Trophoblast cell (in vitro differentiated cells and primary cell): Measurements from ENCODE around the gene FBXO5.
A peak's percentile ranks its signal among the peaks of the same experiment; 100 is the strongest.
"Not testable (repeated sequence)": the region's sequence is repeated elsewhere in the genome, so short reads cannot be mapped to it uniquely, and the experiment has no call there.

Experiments used
- DNase-seq, 2 donors: peaks; one replicate each; pipeline ENCODE4 v3.0.0-alpha.2; 2016
- H2AFZ ChIP-seq: 2 replicates; pipeline ENCODE4 v1.6.1; 2013; ENCODE audit warnings: low read length, moderate library complexity, mild to moderate bottlenecking; ENCODE audit not compliant: insufficient read depth, poor library complexity
- H2AK5ac ChIP-seq: 2 replicates; pipeline ENCODE4 v1.6.1; 2013; ENCODE audit warnings: mild to moderate bottlenecking, low read length
- H2BK120ac ChIP-seq: 2 replicates; pipeline ENCODE4 v1.6.1; 2013; ENCODE audit warnings: low read length, mild to moderate bottlenecking, moderate library complexity; ENCODE audit not compliant: insufficient read depth, poor library complexity
- H2BK12ac ChIP-seq: 2 replicates; pipeline ENCODE4 v1.6.1; 2013; ENCODE audit warnings: mild to moderate bottlenecking, low read length, moderate library complexity
- H2BK5ac ChIP-seq: 2 replicates; pipeline ENCODE4 v1.6.1; 2013; ENCODE audit warnings: low read length, low read depth, moderate library complexity, mild to moderate bottlenecking; ENCODE audit not compliant: poor library complexity
- H3K14ac ChIP-seq: 2 replicates; pipeline ENCODE4 v1.6.1; 2013; ENCODE audit warnings: mild to moderate bottlenecking, low read length
- H3K18ac ChIP-seq: 2 replicates; pipeline ENCODE4 v1.6.1; 2013; ENCODE audit warnings: mild to moderate bottlenecking, low read length
- H3K23ac ChIP-seq: 2 replicates; pipeline ENCODE4 v1.6.1; 2013; ENCODE audit warnings: low read length
- H3K27ac ChIP-seq: 2 replicates; pipeline ENCODE4 v1.5.1; 2013; ENCODE audit warnings: low read depth, mild to moderate bottlenecking, inconsistent platforms, low read length, moderate library complexity
- H3K27me3 ChIP-seq: 2 replicates; pipeline ENCODE4 v1.6.1; 2013; ENCODE audit warnings: inconsistent platforms, mild to moderate bottlenecking, low read length, moderate library complexity; ENCODE audit not compliant: insufficient read depth
- H3K36me3 ChIP-seq, 2 experiments: 1 replicate in 1 of 2; 2 replicates in 1 of 2; pipeline ENCODE4 v1.6.1; 2013; ENCODE audit warnings: low read length in 2 of 2, mild to moderate bottlenecking in 2 of 2, moderate library complexity in 1 of 2; ENCODE audit not compliant: insufficient read depth in 2 of 2, control insufficient read depth in 1 of 2
- H3K4ac ChIP-seq: 2 replicates; pipeline ENCODE4 v1.6.1; 2013; ENCODE audit warnings: low read depth, mild to moderate bottlenecking, low read length, moderate library complexity
- H3K4me1 ChIP-seq, 2 experiments: 1 replicate in 1 of 2; 2 replicates in 1 of 2; pipeline ENCODE4 v1.6.1; 2013; ENCODE audit warnings: low read length in 2 of 2, mild to moderate bottlenecking in 2 of 2, moderate library complexity in 1 of 2; ENCODE audit not compliant: insufficient read depth in 2 of 2, control insufficient read depth in 1 of 2
- H3K4me2 ChIP-seq: 2 replicates; pipeline ENCODE4 v1.6.1; 2013; ENCODE audit warnings: inconsistent platforms, mild to moderate bottlenecking, low read length, moderate library complexity
- H3K4me3 ChIP-seq: 2 replicates; pipeline ENCODE4 v1.5.1; 2013; ENCODE audit warnings: mild to moderate bottlenecking, low read depth, low read length, inconsistent platforms
- H3K79me1 ChIP-seq: one replicate; pipeline ENCODE4 v1.6.1; 2013; ENCODE audit warnings: low read length
- H3K79me2 ChIP-seq: 2 replicates; pipeline ENCODE4 v1.6.1; 2013; ENCODE audit warnings: low read length, mild to moderate bottlenecking; ENCODE audit not compliant: control insufficient read depth, insufficient read depth, poor library complexity
- H3K9ac ChIP-seq: 2 replicates; pipeline ENCODE4 v1.6.1; 2013; ENCODE audit warnings: mild to moderate bottlenecking, low read length
- H3K9me3 ChIP-seq: 2 replicates; pipeline ENCODE4 v1.6.1; 2013; ENCODE audit warnings: low read depth, mild to moderate bottlenecking, control low read depth, inconsistent platforms, low read length; ENCODE audit not compliant: insufficient read depth
- H4K12ac ChIP-seq: 2 replicates; pipeline ENCODE4 v1.6.1; 2013; ENCODE audit warnings: low read depth, mild to moderate bottlenecking, low read length, moderate library complexity
- H4K8ac ChIP-seq: 2 replicates; pipeline ENCODE4 v1.6.1; 2013; ENCODE audit warnings: low read depth, mild to moderate bottlenecking, low read length, moderate library complexity
- H4K91ac ChIP-seq: one replicate; pipeline ENCODE4 v1.6.1; 2013; ENCODE audit warnings: low read depth, mild to moderate bottlenecking, low read length, moderate library complexity
- WGBS: extraction: QIAGEN DNeasy Blood & Tissue Kit; methylation state at CpG from one replicate; pipeline ENCODE4 v1.1.7; 2013; ENCODE audit warnings: missing lambda C conversion rate; ENCODE audit not compliant: insufficient read length, insufficient coverage; ENCODE audit errors: extremely low coverage; 5-methylcytosine and 5-hydroxymethylcytosine counted together

FBXO5 gene

GRCh38 chr6:153000790-153001189, 17.9 kb upstream of the FBXO5 start:
- peak overlapping the region; percentile 96 for H3K4ac ChIP-seq
- not testable (repeated sequence) for H4K91ac ChIP-seq, H3K79me1 ChIP-seq, H3K4me2 ChIP-seq, H3K79me2 ChIP-seq, DNase-seq, H4K12ac ChIP-seq, H3K4me1 ChIP-seq, H2AK5ac ChIP-seq, H3K14ac ChIP-seq, H3K23ac ChIP-seq, H3K27ac ChIP-seq, H2BK5ac ChIP-seq, H3K27me3 ChIP-seq, H3K9ac ChIP-seq, H3K36me3 ChIP-seq, H3K4me3 ChIP-seq, H2AFZ ChIP-seq, H3K18ac ChIP-seq, H3K9me3 ChIP-seq, H2BK120ac ChIP-seq, H4K8ac ChIP-seq, H2BK12ac ChIP-seq
- WGBS = no CpG with 5 or more reads among the region's 9 CpGs

DNA sequence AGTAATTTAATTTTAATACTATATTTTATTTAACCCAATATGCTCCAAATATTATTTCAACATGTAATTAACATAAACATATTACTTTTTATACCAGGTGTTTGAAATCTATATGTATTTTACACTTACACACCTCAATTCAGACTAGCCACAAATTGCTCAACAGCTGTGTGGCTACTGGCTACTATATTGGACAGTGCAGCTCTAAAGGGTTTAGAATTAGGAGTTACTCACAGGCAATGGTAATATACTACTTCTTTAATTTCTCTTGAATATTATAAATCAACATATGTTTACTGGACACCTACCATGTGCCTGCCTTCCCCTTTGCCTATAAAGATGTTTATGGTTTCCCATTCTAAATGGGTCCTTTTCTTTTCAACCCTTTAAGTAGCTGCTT, 17.4 kb upstream of the FBXO5 start:
- no peak overlapping the region for H3K14ac ChIP-seq
- H4K91ac ChIP-seq = no peak overlapping the region
- H4K12ac ChIP-seq = no peak overlapping the region
- no peak overlapping the region for H3K4me3 ChIP-seq
- peaks cover 8% of the 10 kb centered on the region for H3K79me2 ChIP-seq
- no peak overlapping the region for H2AFZ ChIP-seq
- no peak overlapping the region for H2BK12ac ChIP-seq
- H3K4me2 ChIP-seq = no peak overlapping the region
- no peak for DNase-seq
- no peak overlapping the region for H2BK120ac ChIP-seq
- no peak overlapping the region for H2BK5ac ChIP-seq
- no peak overlapping the region for H3K18ac ChIP-seq
- no peak overlapping the region for H3K27ac ChIP-seq
- no peaks in the 10 kb centered on the region for H3K27me3 ChIP-seq
- H3K36me3 ChIP-seq = peaks cover 0 to 5% of the 10 kb centered on the region in 2 experiments
- no peaks in the 10 kb centered on the region for H3K9me3 ChIP-seq
- peaks cover 0 to 2% of the 10 kb centered on the region in 2 experiments for H3K4me1 ChIP-seq
- H3K4ac ChIP-seq = no peak overlapping the region
- no peak overlapping the region for H3K23ac ChIP-seq
- no peak overlapping the region for H3K9ac ChIP-seq
- no peak overlapping the region for H2AK5ac ChIP-seq
- peaks cover 5% of the 10 kb centered on the region for H3K79me1 ChIP-seq
- no peak overlapping the region for H4K8ac ChIP-seq

GRCh38 chr6:152999538-152999937, 16.7 kb upstream of the FBXO5 start:
- not testable (repeated sequence) for H3K79me1 ChIP-seq, H3K27ac ChIP-seq, H3K4me3 ChIP-seq, H3K18ac ChIP-seq, H2AK5ac ChIP-seq, H3K4me2 ChIP-seq, H2BK5ac ChIP-seq, H3K9me3 ChIP-seq, H3K23ac ChIP-seq, H2BK12ac ChIP-seq, H4K12ac ChIP-seq, H2AFZ ChIP-seq, H2BK120ac ChIP-seq, H3K79me2 ChIP-seq, H3K9ac ChIP-seq, H3K4me1 ChIP-seq, H3K4ac ChIP-seq, H3K36me3 ChIP-seq, DNase-seq, H4K91ac ChIP-seq, H3K14ac ChIP-seq, H4K8ac ChIP-seq, H3K27me3 ChIP-seq
- WGBS = no CpG with 5 or more reads among the region's 2 CpGs

DNA sequence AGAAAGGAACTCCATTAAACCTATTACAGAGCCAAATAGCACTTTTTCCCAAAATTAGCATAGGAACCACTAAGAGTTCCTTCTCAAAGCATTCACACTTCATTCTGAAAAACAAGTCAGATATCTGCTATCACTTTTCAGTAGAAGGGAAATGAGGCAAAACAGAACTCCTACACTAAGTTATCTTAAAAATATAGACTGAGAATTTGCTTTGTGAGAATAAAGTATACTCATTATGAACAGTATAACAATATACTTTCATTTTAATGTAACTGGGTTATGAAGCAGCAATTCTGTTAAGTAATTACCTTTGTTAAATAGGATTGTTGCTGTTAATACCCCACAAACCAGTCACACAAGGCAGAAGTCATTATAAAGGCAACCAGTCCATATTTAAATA, 11.0 kb upstream of the FBXO5 start:
- no peaks in the 10 kb centered on the region for H3K79me1 ChIP-seq
- H3K18ac ChIP-seq = no peak overlapping the region
- no peak overlapping the region for H3K23ac ChIP-seq
- H3K4me2 ChIP-seq = no peak overlapping the region
- no peak overlapping the region for H2AFZ ChIP-seq
- no peaks in the 10 kb centered on the region for H3K79me2 ChIP-seq
- H3K4ac ChIP-seq = no peak overlapping the region
- no peak overlapping the region for H3K9ac ChIP-seq
- no peak overlapping the region for H3K27ac ChIP-seq
- no peak overlapping the region for H2BK5ac ChIP-seq
- H3K9me3 ChIP-seq = no peaks in the 10 kb centered on the region
- no peak overlapping the region for H2BK120ac ChIP-seq
- no peak overlapping the region for H3K14ac ChIP-seq
- no peaks in the 10 kb centered on the region for H3K27me3 ChIP-seq
- H2AK5ac ChIP-seq = no peak overlapping the region
- no peak overlapping the region for H4K91ac ChIP-seq
- H3K4me1 ChIP-seq = no peaks in the 10 kb centered on the region
- H2BK12ac ChIP-seq = no peak overlapping the region
- H4K12ac ChIP-seq = no peak overlapping the region
- H3K36me3 ChIP-seq = peaks cover 5 to 16% of the 10 kb centered on the region in 2 experiments
- no peak overlapping the region for H4K8ac ChIP-seq
- no peak for DNase-seq
- H3K4me3 ChIP-seq = no peak overlapping the region

DNA sequence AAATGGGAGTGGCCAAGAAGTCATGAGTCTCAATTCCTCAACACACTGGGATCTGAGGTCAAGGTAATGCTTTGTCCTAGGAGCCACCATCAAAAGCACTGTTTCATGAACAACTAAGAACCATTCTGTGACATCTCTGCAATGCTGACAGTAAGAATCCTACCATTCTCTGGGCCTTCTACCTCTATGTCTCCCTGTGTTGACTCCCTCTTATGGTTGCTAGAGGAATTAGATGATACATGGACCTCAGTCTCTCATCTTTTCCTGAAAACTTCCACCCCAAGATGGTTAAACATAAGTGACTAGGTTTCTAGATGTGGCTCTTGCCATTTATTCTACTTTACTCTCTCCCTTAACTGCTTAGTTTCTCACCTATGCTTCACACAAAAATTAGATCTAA, 10.6 kb upstream of the FBXO5 start:
- Histone ChIP-seq H3K79me1 (no peaks in the 10 kb centered on the region), H3K79me2 (no peaks in the 10 kb centered on the region), H3K9ac (no peak overlapping the region), H3K4ac (no peak overlapping the region), H2AK5ac (no peak overlapping the region), H4K8ac (no peak overlapping the region), H3K23ac (no peak overlapping the region), H3K4me3 (no peak overlapping the region), H2BK5ac (no peak overlapping the region), H3K27ac (no peak overlapping the region), H3K36me3 (peaks cover 5 to 16% of the 10 kb centered on the region in 2 experiments), H4K12ac (no peak overlapping the region), H2BK120ac (no peak overlapping the region), H3K18ac (no peak overlapping the region), H3K9me3 (no peaks in the 10 kb centered on the region), H2BK12ac (no peak overlapping the region), H3K27me3 (no peaks in the 10 kb centered on the region), H2AFZ (no peak overlapping the region), H3K4me1 (no peaks in the 10 kb centered on the region), H3K4me2 (no peak overlapping the region), H3K14ac (no peak overlapping the region), H4K91ac (no peak overlapping the region)
- DNase-seq = no peak
